ENCODE measurements around the gene VPS37D.
"Not testable (repeated sequence)": the region's sequence is repeated elsewhere in the genome, so short reads cannot be mapped to it uniquely, and the experiment has no call there.

Gene VPS37D

DNA sequence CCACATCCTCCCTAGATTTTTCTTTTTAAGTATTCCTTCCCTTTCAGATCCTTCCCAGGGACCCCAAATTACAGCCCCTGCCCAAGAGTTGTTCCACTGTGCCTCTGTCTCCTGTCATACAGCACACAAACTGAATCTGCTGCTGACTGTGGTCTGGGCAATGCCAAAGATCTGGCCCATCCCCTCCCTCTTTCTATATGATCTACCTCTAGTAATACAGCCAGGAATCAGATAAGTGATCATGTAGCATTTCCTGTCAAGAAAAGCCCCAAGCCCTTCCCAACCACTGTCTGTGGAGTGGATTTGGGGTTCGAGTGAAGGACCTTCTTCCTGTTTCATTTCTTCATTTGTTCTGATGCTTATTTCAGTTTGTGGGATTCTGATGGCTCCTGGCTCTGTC, 45.1 kb downstream of the VPS37D start:
- Histone ChIP-seq H3K27me3 (ENCODE audit: control insufficient read depth in 1 of 2, insufficient read depth in 2 of 2, low read length in 2 of 2) (no peaks in the 10 kb centered on the region), H3K4me3 (ENCODE audit: low read depth in 1 of 2, low read length in 2 of 2) (no peak overlapping the region), H3K4me1 (ENCODE audit: insufficient read depth, low read length) (peaks cover 25% of the 10 kb centered on the region), H3K36me3 (ENCODE audit: insufficient read depth, low read length) (no peaks in the 10 kb centered on the region), H3K27ac (ENCODE audit: low read depth, low read length) (no peak overlapping the region), H3K9me3 (ENCODE audit: low read length) (no peaks in the 10 kb centered on the region), H3K9ac (ENCODE audit: low read length) (no peak overlapping the region)

- H3K9ac ChIP-seq (ENCODE audit: low read length); H3K9me3 ChIP-seq (ENCODE audit: low read length); H3K27ac ChIP-seq (ENCODE audit: low read depth, low read length); H3K4me3 ChIP-seq (ENCODE audit: low read depth in 1 of 2, low read length in 2 of 2); H3K27me3 ChIP-seq (ENCODE audit: control insufficient read depth in 1 of 2, insufficient read depth in 2 of 2, low read length in 2 of 2); H3K36me3 ChIP-seq (ENCODE audit: insufficient read depth, low read length): not testable (repeated sequence)
- H3K4me1 ChIP-seq (ENCODE audit: insufficient read depth, low read length): peaks cover 30% of the 10 kb centered on the region
Measured at GRCh38 chr7:73713319-73713718, 45.7 kb downstream of the VPS37D start.

- no peak overlapping the region for H3K9ac ChIP-seq (ENCODE audit: low read length)
- no peaks in the 10 kb centered on the region for H3K9me3 ChIP-seq (ENCODE audit: low read length)
- peak overlapping the region in 1 of 2 donors; percentile 5 for H3K4me3 ChIP-seq (ENCODE audit: low read depth in 1 of 2, low read length in 2 of 2)
- H3K27ac ChIP-seq (ENCODE audit: low read depth, low read length): peak overlapping the region; percentile 53
- H3K36me3 ChIP-seq (ENCODE audit: insufficient read depth, low read length): no peaks in the 10 kb centered on the region
- H3K4me1 ChIP-seq (ENCODE audit: insufficient read depth, low read length): peaks cover 39% of the 10 kb centered on the region
- H3K27me3 ChIP-seq (ENCODE audit: control insufficient read depth in 1 of 2, insufficient read depth in 2 of 2, low read length in 2 of 2): no peaks in the 10 kb centered on the region
Measured at GRCh38 chr7:73715648-73716317, 48.2 kb downstream of the VPS37D start.

- Histone ChIP-seq H3K9ac (ENCODE audit: low read length) (no peak overlapping the region), H3K36me3 (ENCODE audit: insufficient read depth, low read length) (no peaks in the 10 kb centered on the region), H3K4me3 (ENCODE audit: low read depth in 1 of 2, low read length in 2 of 2) (peak overlapping the region in 1 of 2 donors; percentile 44), H3K4me1 (ENCODE audit: insufficient read depth, low read length) (peaks cover 40% of the 10 kb centered on the region), H3K27me3 (ENCODE audit: control insufficient read depth in 1 of 2, insufficient read depth in 2 of 2, low read length in 2 of 2) (no peaks in the 10 kb centered on the region), H3K9me3 (ENCODE audit: low read length) (no peaks in the 10 kb centered on the region), H3K27ac (ENCODE audit: low read depth, low read length) (peak overlapping the region; percentile 53)
Measured at GRCh38 chr7:73716318-73716890, 48.8 kb downstream of the VPS37D start.

DNA sequence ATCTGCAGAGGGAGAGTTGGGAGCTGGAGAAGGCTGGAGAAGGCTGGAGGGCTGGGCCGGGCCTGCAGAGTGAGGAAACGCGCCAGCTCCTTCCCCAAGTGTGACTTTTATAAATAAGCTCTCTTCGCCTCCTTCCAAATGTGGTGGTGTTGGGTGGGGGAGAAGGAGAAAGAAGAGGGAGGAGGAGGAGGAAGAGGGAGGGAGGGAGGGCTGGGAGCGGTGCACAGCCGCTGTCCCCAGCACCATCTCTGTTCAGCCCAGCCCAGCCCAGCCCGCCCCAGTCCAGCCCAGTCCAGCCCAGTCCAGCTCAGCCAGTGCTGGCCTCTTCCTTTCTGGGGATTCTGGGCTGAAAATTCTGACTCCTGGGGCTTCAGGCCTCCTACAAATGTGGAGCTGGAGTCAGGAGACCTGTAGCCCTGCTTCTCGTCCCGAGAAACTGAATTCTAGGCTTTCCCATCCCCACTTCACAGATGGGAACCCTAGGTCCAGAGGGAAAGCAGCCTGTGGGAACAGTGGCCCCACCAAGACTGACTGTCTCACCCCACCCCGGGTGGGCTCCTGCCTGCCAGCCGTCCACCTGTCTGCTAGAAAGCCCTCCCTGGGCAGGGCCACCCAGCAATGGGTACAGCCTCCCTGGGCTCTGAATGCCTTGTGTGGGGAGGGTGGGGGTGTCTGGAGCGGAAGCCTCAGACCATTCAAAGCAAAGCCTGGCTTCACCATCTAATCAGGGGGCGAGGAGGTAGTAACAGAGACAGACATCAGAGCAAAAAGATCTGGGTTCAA, 49.6 kb downstream of the VPS37D start:
- no peaks in the 10 kb centered on the region for H3K36me3 ChIP-seq (ENCODE audit: insufficient read depth, low read length)
- H3K27ac ChIP-seq (ENCODE audit: low read depth, low read length): peak overlapping the region; percentile 61
- H3K4me3 ChIP-seq (ENCODE audit: low read depth in 1 of 2, low read length in 2 of 2): peak overlapping the region in 1 of 2 donors; percentile 70
- no peaks in the 10 kb centered on the region for H3K27me3 ChIP-seq (ENCODE audit: control insufficient read depth in 1 of 2, insufficient read depth in 2 of 2, low read length in 2 of 2)
- peaks cover 45% of the 10 kb centered on the region for H3K4me1 ChIP-seq (ENCODE audit: insufficient read depth, low read length)
- H3K9ac ChIP-seq (ENCODE audit: low read length): peak overlapping the region; percentile 45
- no peaks in the 10 kb centered on the region for H3K9me3 ChIP-seq (ENCODE audit: low read length)

GRCh38 chr7:73717991-73718405, 50.4 kb downstream of the VPS37D start:
- Histone ChIP-seq H3K9ac (ENCODE audit: low read length) (peak overlapping the region; percentile 49), H3K9me3 (ENCODE audit: low read length) (no peaks in the 10 kb centered on the region), H3K27me3 (ENCODE audit: control insufficient read depth in 1 of 2, insufficient read depth in 2 of 2, low read length in 2 of 2) (no peaks in the 10 kb centered on the region), H3K27ac (ENCODE audit: low read depth, low read length) (peak overlapping the region; percentile 61), H3K4me3 (ENCODE audit: low read depth in 1 of 2, low read length in 2 of 2) (peak overlapping the region; percentile 70 to 99), H3K4me1 (ENCODE audit: insufficient read depth, low read length) (peaks cover 45% of the 10 kb centered on the region), H3K36me3 (ENCODE audit: insufficient read depth, low read length) (no peaks in the 10 kb centered on the region)

GRCh38 chr7:73718438-73718881, 50.8 kb downstream of the VPS37D start:
- Histone ChIP-seq H3K36me3 (ENCODE audit: insufficient read depth, low read length) (no peaks in the 10 kb centered on the region), H3K9ac (ENCODE audit: low read length) (peak overlapping the region; percentile 49), H3K4me3 (ENCODE audit: low read depth in 1 of 2, low read length in 2 of 2) (peak overlapping the region; percentile 70 to 99), H3K27me3 (ENCODE audit: control insufficient read depth in 1 of 2, insufficient read depth in 2 of 2, low read length in 2 of 2) (no peaks in the 10 kb centered on the region), H3K4me1 (ENCODE audit: insufficient read depth, low read length) (peaks cover 45% of the 10 kb centered on the region), H3K9me3 (ENCODE audit: low read length) (no peaks in the 10 kb centered on the region), H3K27ac (ENCODE audit: low read depth, low read length) (peak overlapping the region; percentile 76)

DNA sequence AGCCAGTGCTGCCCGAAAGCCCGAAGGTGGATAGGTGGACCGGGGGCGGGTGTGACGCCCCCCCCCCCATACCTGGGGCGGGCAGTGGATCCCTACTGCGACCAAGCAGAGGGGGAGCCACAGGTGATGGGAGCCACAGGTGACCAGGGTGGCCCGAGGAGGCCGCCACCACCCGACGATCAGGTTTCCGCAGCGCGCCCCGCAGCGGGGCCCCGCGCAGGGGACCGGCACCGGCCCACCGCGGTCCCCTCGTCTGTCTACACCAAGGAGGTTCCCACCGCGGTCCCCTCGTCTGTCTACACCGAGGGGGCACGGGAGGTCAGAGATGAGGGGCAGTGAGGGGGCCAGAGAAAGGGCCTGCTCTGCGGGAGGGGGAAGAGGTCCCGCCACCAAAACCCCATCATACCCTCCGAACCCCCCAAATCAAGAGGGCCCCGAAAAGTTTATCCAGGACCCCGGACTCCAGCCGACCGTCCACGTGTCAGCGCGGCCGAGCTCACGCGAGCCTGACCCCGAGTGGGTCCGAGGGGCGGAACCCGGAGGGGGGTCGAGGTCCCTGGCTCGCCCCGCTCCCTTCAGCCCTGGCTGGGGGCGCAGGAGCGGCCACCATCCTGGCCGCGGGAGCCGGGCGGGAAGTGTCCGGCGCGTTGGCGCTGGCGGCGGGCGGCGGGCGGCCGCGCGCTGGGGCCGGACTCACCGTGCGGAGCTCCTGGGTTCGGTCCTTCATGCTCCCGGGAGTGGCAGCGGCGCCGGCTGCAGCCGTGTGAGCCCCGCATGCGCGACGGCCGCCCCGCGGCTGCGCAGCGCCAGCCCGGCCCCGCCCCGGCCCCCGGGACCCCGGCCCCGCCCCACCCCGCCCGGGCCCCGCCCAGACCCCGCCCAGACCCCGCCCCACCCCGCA, 51.5 kb downstream of the VPS37D start, which contains the start of gene STX1A:
TSS of gene STX1A (minus strand) at position 765 of the 901 bp plus-strand sequence. CDS start at position 727, 38 bp downstream.
- peak within 1 kb of the TSS; percentile 76 for H3K27ac ChIP-seq (ENCODE audit: low read depth, low read length)
- H3K4me3 ChIP-seq (ENCODE audit: low read depth in 1 of 2, low read length in 2 of 2): peak within 1 kb of the TSS; percentile 70 to 99
- no peaks in the 10 kb centered on the region for H3K27me3 ChIP-seq (ENCODE audit: control insufficient read depth in 1 of 2, insufficient read depth in 2 of 2, low read length in 2 of 2)
- H3K9ac ChIP-seq (ENCODE audit: low read length): peak within 1 kb of the TSS; percentile 49
- H3K9me3 ChIP-seq (ENCODE audit: low read length): no peaks in the 10 kb centered on the region
- peaks cover 45% of the 10 kb centered on the region for H3K4me1 ChIP-seq (ENCODE audit: insufficient read depth, low read length)
- H3K36me3 ChIP-seq (ENCODE audit: insufficient read depth, low read length): no peaks in the 10 kb centered on the region

- no peaks in the 10 kb centered on the region for H3K36me3 ChIP-seq (ENCODE audit: insufficient read depth, low read length)
- no peak overlapping the region for H3K27ac ChIP-seq (ENCODE audit: low read depth, low read length)
- H3K4me1 ChIP-seq (ENCODE audit: insufficient read depth, low read length): peaks cover 45% of the 10 kb centered on the region
- no peaks in the 10 kb centered on the region for H3K27me3 ChIP-seq (ENCODE audit: control insufficient read depth in 1 of 2, insufficient read depth in 2 of 2, low read length in 2 of 2)
- H3K4me3 ChIP-seq (ENCODE audit: low read depth in 1 of 2, low read length in 2 of 2): no peak overlapping the region
- H3K9me3 ChIP-seq (ENCODE audit: low read length): no peaks in the 10 kb centered on the region
- no peak overlapping the region for H3K9ac ChIP-seq (ENCODE audit: low read length)
Measured at GRCh38 chr7:73719806-73720169, 52.2 kb downstream of the VPS37D start.

DNA sequence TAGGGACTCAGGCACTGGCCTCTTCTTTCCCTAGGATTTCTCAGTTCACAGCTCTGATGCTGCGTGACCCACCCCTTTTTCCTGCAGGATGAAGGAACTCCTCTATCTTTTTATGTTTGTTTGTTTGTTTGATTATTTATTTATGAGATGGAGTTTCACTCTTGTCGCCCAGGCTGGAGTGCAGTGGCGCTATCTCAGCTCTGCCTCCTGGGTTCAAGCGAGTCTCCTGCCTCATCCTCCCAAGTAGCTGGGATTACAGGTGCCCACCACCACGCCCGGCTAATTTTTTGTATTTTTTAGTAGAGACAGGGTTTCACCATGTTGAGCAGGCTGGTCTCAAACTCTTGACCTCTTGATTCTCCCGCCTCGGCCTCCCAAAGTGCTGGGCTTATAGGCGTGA, 52.8 kb downstream of the VPS37D start:
- H3K9me3 ChIP-seq (ENCODE audit: low read length); H3K9ac ChIP-seq (ENCODE audit: low read length): not testable (repeated sequence)
- H3K4me1 ChIP-seq (ENCODE audit: insufficient read depth, low read length): peaks cover 41% of the 10 kb centered on the region

GRCh38 chr7:73721377-73721817, 53.8 kb downstream of the VPS37D start:
- Histone ChIP-seq H3K9ac (ENCODE audit: low read length) (no peak overlapping the region), H3K27ac (ENCODE audit: low read depth, low read length) (no peak overlapping the region), H3K9me3 (ENCODE audit: low read length) (no peaks in the 10 kb centered on the region), H3K4me1 (ENCODE audit: insufficient read depth, low read length) (peaks cover 32% of the 10 kb centered on the region), H3K36me3 (ENCODE audit: insufficient read depth, low read length) (no peaks in the 10 kb centered on the region), H3K4me3 (ENCODE audit: low read depth in 1 of 2, low read length in 2 of 2) (no peak overlapping the region), H3K27me3 (ENCODE audit: control insufficient read depth in 1 of 2, insufficient read depth in 2 of 2, low read length in 2 of 2) (no peaks in the 10 kb centered on the region)

More for the DNA sequence above, 52.8 kb downstream of the VPS37D start:
- not testable (repeated sequence) for H3K27ac ChIP-seq (ENCODE audit: low read depth, low read length); H3K27me3 ChIP-seq (ENCODE audit: control insufficient read depth in 1 of 2, insufficient read depth in 2 of 2, low read length in 2 of 2); H3K36me3 ChIP-seq (ENCODE audit: insufficient read depth, low read length); H3K4me3 ChIP-seq (ENCODE audit: low read depth in 1 of 2, low read length in 2 of 2)

Data from muscle layer of colon (tissue), 2 donors.